ACC112 (cell line): Measurements from ENCODE around the gene PIH1D1.
A peak's percentile ranks its signal among the peaks of the same experiment; 100 is the strongest.
"Not testable (repeated sequence)": the region's sequence is repeated elsewhere in the genome, so short reads cannot be mapped to it uniquely, and the experiment has no call there.

Source experiments
- H2AFZ ChIP-seq: fragments of 200-600 bp; sonication (generic); one replicate; pipeline ENCODE4 v1.6.0; 2017; ENCODE audit warnings: antibody characterized with exemption, low read length; ENCODE audit not compliant: unreplicated experiment
- H3K27ac ChIP-seq: fragments of 200-600 bp; sonication (generic); 2 replicates; pipeline ENCODE4 v1.5.1; 2014; ENCODE audit warnings: low read depth, mild to moderate bottlenecking, antibody characterized with exemption, low read length, moderate library complexity
- H3K27me3 ChIP-seq: fragments of 200-600 bp; sonication (generic); 2 replicates; pipeline ENCODE4 v1.6.1; 2014; ENCODE audit warnings: mild to moderate bottlenecking, antibody characterized with exemption, low read length, moderate library complexity, mixed read lengths; ENCODE audit not compliant: insufficient read depth
- H3K36me3 ChIP-seq: fragments of 200-600 bp; sonication (generic); 2 replicates; pipeline ENCODE4 v1.6.1; 2016; ENCODE audit warnings: mild to moderate bottlenecking, antibody characterized with exemption, low read length, moderate library complexity, mixed read lengths; ENCODE audit not compliant: insufficient read depth
- H3K4me1 ChIP-seq: fragments of 200-600 bp; sonication (generic); one replicate; pipeline ENCODE4 v1.6.1; 2016; ENCODE audit warnings: low read length, mixed read lengths; ENCODE audit not compliant: insufficient read depth, unreplicated experiment, control insufficient read depth
- H3K4me3 ChIP-seq: fragments of 200-600 bp; sonication (generic); 2 replicates; pipeline ENCODE4 v1.5.1; 2014; ENCODE audit warnings: mild to moderate bottlenecking, low read depth, low read length
- H3K79me2 ChIP-seq: fragments of 200-600 bp; sonication (generic); one replicate; pipeline ENCODE4 v1.6.0; 2016; ENCODE audit warnings: low read length; ENCODE audit not compliant: control insufficient read depth, unreplicated experiment, insufficient read depth

The PIH1D1 gene

GRCh38 chr19:49475995-49476880 lies 24.6 kb upstream of the PIH1D1 start:
- Histone ChIP-seq H2AFZ (no peak overlapping the region), H3K36me3 (no peaks in the 10 kb centered on the region), H3K4me1 (no peaks in the 10 kb centered on the region), H3K4me3 (no peak overlapping the region), H3K79me2 (no peaks in the 10 kb centered on the region), H3K27me3 (no peaks in the 10 kb centered on the region), H3K27ac (no peak overlapping the region)

- Histone ChIP-seq H3K27me3 (no peaks in the 10 kb centered on the region), H3K79me2 (no peaks in the 10 kb centered on the region), H3K36me3 (no peaks in the 10 kb centered on the region), H3K4me3 (peak overlapping the region; percentile 87; the same call in 1 of the 2 replicates), H3K4me1 (no peaks in the 10 kb centered on the region), H2AFZ (no peak overlapping the region), H3K27ac (no peak overlapping the region)
Observed at GRCh38 chr19:49475191-49475917, 23.7 kb upstream of the PIH1D1 start.

GRCh38 chr19:49474542-49474924 lies 22.9 kb upstream of the PIH1D1 start:
- H3K27me3 ChIP-seq = no peaks in the 10 kb centered on the region
- H3K4me1 ChIP-seq = no peaks in the 10 kb centered on the region
- no peaks in the 10 kb centered on the region for H3K79me2 ChIP-seq
- H3K4me3 ChIP-seq = peak overlapping the region; percentile 87
- no peaks in the 10 kb centered on the region for H3K36me3 ChIP-seq
- no peak overlapping the region for H2AFZ ChIP-seq
- no peak overlapping the region for H3K27ac ChIP-seq

- Histone ChIP-seq H3K36me3 (no peaks in the 10 kb centered on the region), H3K27me3 (no peaks in the 10 kb centered on the region), H3K27ac (no peak within 1 kb of the TSS), H3K4me1 (peaks cover 3% of the 10 kb centered on the region), H2AFZ (peak within 1 kb of the TSS; percentile 96), H3K4me3 (peak within 1 kb of the TSS; percentile 87), H3K79me2 (no peaks in the 10 kb centered on the region)
Observed at GRCh38 chr19:49473868-49474541, 22.4 kb upstream of the PIH1D1 start, which contains the start of gene FLT3LG. Gene FLT3LG (plus strand): TSS chr19:49474215. CDS start chr19:49474640, 425 bp downstream.

- H3K4me1 ChIP-seq, H3K27ac ChIP-seq, H2AFZ ChIP-seq, H3K79me2 ChIP-seq, H3K27me3 ChIP-seq, H3K36me3 ChIP-seq: not testable (repeated sequence)
- H3K4me3 ChIP-seq = peak overlapping the region; percentile 87
Observed at GRCh38 chr19:49473501-49473867, 21.9 kb upstream of the PIH1D1 start.

GRCh38 chr19:49472936-49473335 lies 21.3 kb upstream of the PIH1D1 start:
- H3K4me1 ChIP-seq = peaks cover 7% of the 10 kb centered on the region
- H3K27me3 ChIP-seq = no peaks in the 10 kb centered on the region
- H3K79me2 ChIP-seq = no peaks in the 10 kb centered on the region
- H3K27ac ChIP-seq = no peak overlapping the region
- H2AFZ ChIP-seq = no peak overlapping the region
- H3K36me3 ChIP-seq = no peaks in the 10 kb centered on the region
- H3K4me3 ChIP-seq = no peak overlapping the region

GRCh38 chr19:49470615-49470978 lies 19.0 kb upstream of the PIH1D1 start:
- Histone ChIP-seq H3K4me1 (peaks cover 7% of the 10 kb centered on the region), H3K27ac (no peak overlapping the region), H3K4me3 (no peak overlapping the region), H3K79me2 (no peaks in the 10 kb centered on the region), H3K36me3 (no peaks in the 10 kb centered on the region), H3K27me3 (no peaks in the 10 kb centered on the region), H2AFZ (no peak overlapping the region)

- H3K27ac ChIP-seq = no peak overlapping the region
- H3K27me3 ChIP-seq = no peaks in the 10 kb centered on the region
- no peak overlapping the region for H2AFZ ChIP-seq
- peaks cover 7% of the 10 kb centered on the region for H3K4me1 ChIP-seq
- H3K36me3 ChIP-seq = no peaks in the 10 kb centered on the region
- no peaks in the 10 kb centered on the region for H3K79me2 ChIP-seq
- H3K4me3 ChIP-seq = no peak overlapping the region
Observed at GRCh38 chr19:49469828-49470614, 18.4 kb upstream of the PIH1D1 start.

- no peaks in the 10 kb centered on the region for H3K79me2 ChIP-seq
- no peaks in the 10 kb centered on the region for H3K36me3 ChIP-seq
- H3K4me1 ChIP-seq = peaks cover 7% of the 10 kb centered on the region
- no peak overlapping the region for H3K4me3 ChIP-seq
- H3K27me3 ChIP-seq = no peaks in the 10 kb centered on the region
- H2AFZ ChIP-seq = no peak overlapping the region
- H3K27ac ChIP-seq = peak overlapping the region; percentile 37; the same call in 1 of the 2 replicates
Observed at GRCh38 chr19:49468746-49469447, 17.3 kb upstream of the PIH1D1 start.

GRCh38 chr19:49468199-49468598 lies 16.6 kb upstream of the PIH1D1 start:
- H3K36me3 ChIP-seq = no peaks in the 10 kb centered on the region
- no peak overlapping the region for H3K27ac ChIP-seq
- H3K4me1 ChIP-seq = peaks cover 7% of the 10 kb centered on the region

More at GRCh38 chr19:49468199-49468598, 16.6 kb upstream of the PIH1D1 start:
- Histone ChIP-seq H3K79me2 (no peaks in the 10 kb centered on the region), H3K27me3 (no peaks in the 10 kb centered on the region), H2AFZ (no peak overlapping the region), H3K4me3 (no peak overlapping the region)
